ENCODE measurements around the gene LYST.

LYST gene

GRCh38 chr1:235637756-235638534 lies 228.8 kb downstream of the LYST start:
- Histone ChIP-seq H3K27ac (ENCODE audit: low read depth, low read length, poor library complexity, severe bottlenecking) (no peak overlapping the region), H3K4me1 (ENCODE audit: insufficient read depth, low read length, severe bottlenecking) (peaks cover 15% of the 10 kb centered on the region), H4K20me1 (ENCODE audit: insufficient read depth, low read length) (no peaks in the 10 kb centered on the region), H3K4me3 (ENCODE audit: low read depth, low read length, poor library complexity, severe bottlenecking) (no peak overlapping the region), H3F3A (ENCODE audit: insufficient read depth, low read length) (no peaks in the 10 kb centered on the region), H3K79me2 (ENCODE audit: insufficient read depth, low read length) (no peaks in the 10 kb centered on the region), H3K9ac (ENCODE audit: low read length) (no peak overlapping the region), H3K9me2 (ENCODE audit: low read depth, low read length) (no peaks in the 10 kb centered on the region), H3K9me3 (ENCODE audit: low read length) (no peaks in the 10 kb centered on the region), H3K27me3 (ENCODE audit: insufficient read depth, low read length) (no peaks in the 10 kb centered on the region; the same call in 1 of the 2 replicates), H3K36me3 (ENCODE audit: insufficient read depth, low read length) (no peaks in the 10 kb centered on the region), H2AFZ (ENCODE audit: low read length) (no peak overlapping the region), H3K4me2 (ENCODE audit: low read length) (no peak overlapping the region)
- TF ChIP-seq CTCF (IDR thresholded peaks at IDR 0.05; ENCODE audit: low read length): no peak
- TF ChIP-seq EZH2 (IDR thresholded peaks at IDR 0.05; ENCODE audit: borderline replicate concordance, low read length): no peak

GRCh38 chr1:235635938-235636662 lies 230.6 kb downstream of the LYST start:
- no peak for TF ChIP-seq EZH2 (IDR thresholded peaks at IDR 0.05; ENCODE audit: borderline replicate concordance, low read length)
- peak; percentile 10; the same call in 1 of the 2 replicates for TF ChIP-seq CTCF (IDR thresholded peaks at IDR 0.05; ENCODE audit: low read length)
- no peak overlapping the region for H3K4me2 ChIP-seq (ENCODE audit: low read length)
- no peaks in the 10 kb centered on the region for H3K9me3 ChIP-seq (ENCODE audit: low read length)
- no peaks in the 10 kb centered on the region for H3F3A ChIP-seq (ENCODE audit: insufficient read depth, low read length)
- H2AFZ ChIP-seq (ENCODE audit: low read length): no peak overlapping the region
- H3K9me2 ChIP-seq (ENCODE audit: low read depth, low read length): no peaks in the 10 kb centered on the region
- H3K27me3 ChIP-seq (ENCODE audit: insufficient read depth, low read length): no peaks in the 10 kb centered on the region; the same call in 1 of the 2 replicates
- H3K36me3 ChIP-seq (ENCODE audit: insufficient read depth, low read length): no peaks in the 10 kb centered on the region
- no peak overlapping the region for H3K4me3 ChIP-seq (ENCODE audit: low read depth, low read length, poor library complexity, severe bottlenecking)
- no peaks in the 10 kb centered on the region for H3K79me2 ChIP-seq (ENCODE audit: insufficient read depth, low read length)
- H4K20me1 ChIP-seq (ENCODE audit: insufficient read depth, low read length): no peaks in the 10 kb centered on the region
- no peaks in the 10 kb centered on the region for H3K4me1 ChIP-seq (ENCODE audit: insufficient read depth, low read length, severe bottlenecking)
- H3K27ac ChIP-seq (ENCODE audit: low read depth, low read length, poor library complexity, severe bottlenecking): no peak overlapping the region
- H3K9ac ChIP-seq (ENCODE audit: low read length): no peak overlapping the region

- no peak overlapping the region for H3K4me2 ChIP-seq (ENCODE audit: low read length)
- H3K27me3 ChIP-seq (ENCODE audit: insufficient read depth, low read length): no peaks in the 10 kb centered on the region; the same call in 1 of the 2 replicates
- H2AFZ ChIP-seq (ENCODE audit: low read length): no peak overlapping the region
- no peak overlapping the region for H3K9ac ChIP-seq (ENCODE audit: low read length)
- H3K9me3 ChIP-seq (ENCODE audit: low read length): no peaks in the 10 kb centered on the region
- no peak overlapping the region for H3K27ac ChIP-seq (ENCODE audit: low read depth, low read length, poor library complexity, severe bottlenecking)
- no peak for TF ChIP-seq EZH2 (IDR thresholded peaks at IDR 0.05; ENCODE audit: borderline replicate concordance, low read length)
- no peak for TF ChIP-seq CTCF (IDR thresholded peaks at IDR 0.05; ENCODE audit: low read length)
- H3K79me2 ChIP-seq (ENCODE audit: insufficient read depth, low read length): no peaks in the 10 kb centered on the region
- no peaks in the 10 kb centered on the region for H3K9me2 ChIP-seq (ENCODE audit: low read depth, low read length)
- no peaks in the 10 kb centered on the region for H3F3A ChIP-seq (ENCODE audit: insufficient read depth, low read length)
- no peaks in the 10 kb centered on the region for H3K36me3 ChIP-seq (ENCODE audit: insufficient read depth, low read length)
- H3K4me3 ChIP-seq (ENCODE audit: low read depth, low read length, poor library complexity, severe bottlenecking): no peak overlapping the region
- no peaks in the 10 kb centered on the region for H4K20me1 ChIP-seq (ENCODE audit: insufficient read depth, low read length)
- no peaks in the 10 kb centered on the region for H3K4me1 ChIP-seq (ENCODE audit: insufficient read depth, low read length, severe bottlenecking)
Measured at GRCh38 chr1:235632506-235633401, 234.0 kb downstream of the LYST start.

Measured in OCI-LY1 (cell line).